T-helper 2 cell treated with Interferon-gamma antibody and Interleukin-4, amounts not matched to agents 5 μg/mL and 100 μg/mL, for 36 hours (primary cell): ENCODE results near the gene NMB.
"Not testable (repeated sequence)": the region's sequence is repeated elsewhere in the genome, so short reads cannot be mapped to it uniquely, and the experiment has no call there.

ENCODE experiments used
- DNase-seq: peaks from one replicate; pipeline ENCODE4 v3.0.0; 2021; ENCODE audit warnings: low spot score
- H3K27ac Mint-ChIP-seq: one replicate; pipeline ENCODE4 v1.8.0; 2021; ENCODE audit warnings: mild to moderate bottlenecking, mixed read lengths
- H3K27me3 Mint-ChIP-seq: one replicate; pipeline ENCODE4 v1.8.0; 2021; ENCODE audit warnings: low read depth, mixed read lengths
- H3K36me3 Mint-ChIP-seq: one replicate; pipeline ENCODE4 v1.8.0; 2021; ENCODE audit warnings: low read depth, mixed read lengths
- H3K4me1 Mint-ChIP-seq: one replicate; pipeline ENCODE4 v1.8.0; 2021; ENCODE audit warnings: low read depth, mixed read lengths
- H3K4me3 Mint-ChIP-seq: one replicate; pipeline ENCODE4 v1.8.0; 2022; ENCODE audit warnings: mild to moderate bottlenecking, moderate library complexity, mixed read lengths
- H3K9me3 Mint-ChIP-seq: one replicate; pipeline ENCODE4 v1.8.0; 2021; ENCODE audit warnings: mixed read lengths

The NMB gene

DNA sequence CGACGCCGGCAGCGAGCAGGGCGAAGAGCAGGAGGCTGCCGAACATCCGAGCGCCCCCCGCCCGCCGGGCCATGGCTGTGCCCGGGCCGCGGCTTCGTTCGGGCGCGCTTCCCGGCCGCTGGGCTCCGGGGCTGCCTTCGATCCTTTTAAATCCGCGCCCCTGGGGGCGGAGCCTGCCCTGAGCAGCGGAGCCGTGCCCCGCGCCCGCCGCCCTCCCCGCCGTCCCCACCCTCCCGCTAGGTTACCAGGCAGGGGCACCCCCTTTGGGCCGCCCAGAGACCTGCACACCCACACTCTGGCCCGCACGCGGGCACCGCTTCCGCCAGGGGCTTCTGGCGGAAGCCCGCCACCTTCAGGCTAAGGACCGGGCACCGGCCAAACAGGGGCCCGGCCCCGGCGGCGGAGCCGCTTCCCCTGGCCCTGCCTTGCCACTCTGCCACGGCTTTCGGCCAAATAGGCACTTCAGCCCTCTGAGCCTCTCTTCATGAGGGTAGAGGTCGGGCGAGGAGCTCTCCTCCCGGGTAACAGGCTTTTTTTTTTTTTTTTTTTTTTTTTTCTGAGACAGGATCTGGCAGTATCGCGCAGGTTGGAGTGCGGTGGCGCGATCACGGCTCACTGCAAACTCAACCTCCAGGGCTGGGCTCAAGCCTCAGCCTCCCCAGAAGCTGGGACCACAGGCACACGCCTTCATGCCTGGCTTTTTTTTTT, at the start of gene NMB:
Gene NMB (minus strand): TSS at position 120 of the 708 bp plus-strand sequence. CDS start 47 bp downstream, at position 73.
- H3K27me3 Mint-ChIP-seq, result no peaks in the 10 kb centered on the region
- peak within 1 kb of the TSS; percentile 81 for H3K27ac Mint-ChIP-seq
- H3K36me3 Mint-ChIP-seq, result peaks cover 7% of the 10 kb centered on the region
- DNase-seq, result peak; percentile 80
- H3K4me3 Mint-ChIP-seq, result peak within 1 kb of the TSS; percentile 78
- H3K4me1 Mint-ChIP-seq, result peaks cover 19% of the 10 kb centered on the region
- H3K9me3 Mint-ChIP-seq, result no peaks in the 10 kb centered on the region

GRCh38 chr15:84703808-84704207, 45.8 kb upstream of the NMB start:
- Mint-ChIP-seq H3K4me3 (no peak overlapping the region), H3K27me3 (no peaks in the 10 kb centered on the region), H3K36me3 (peaks cover 23% of the 10 kb centered on the region), H3K9me3 (no peaks in the 10 kb centered on the region), H3K4me1 (peaks cover 33% of the 10 kb centered on the region), H3K27ac (no peak overlapping the region)
- DNase-seq, result no peak

GRCh38 chr15:84702961-84703482, 45.0 kb upstream of the NMB start:
- Mint-ChIP-seq H3K27me3 (no peaks in the 10 kb centered on the region), H3K4me3 (no peak overlapping the region), H3K4me1 (peaks cover 28% of the 10 kb centered on the region), H3K9me3 (no peaks in the 10 kb centered on the region), H3K36me3 (peaks cover 18% of the 10 kb centered on the region), H3K27ac (no peak overlapping the region)
- no peak for DNase-seq

GRCh38 chr15:84699538-84700191, 41.7 kb upstream of the NMB start:
- H3K4me1 Mint-ChIP-seq, result peaks cover 30% of the 10 kb centered on the region
- no peaks in the 10 kb centered on the region for H3K27me3 Mint-ChIP-seq
- no peaks in the 10 kb centered on the region for H3K9me3 Mint-ChIP-seq
- no peak overlapping the region for H3K27ac Mint-ChIP-seq
- H3K36me3 Mint-ChIP-seq, result peaks cover 12% of the 10 kb centered on the region
- no peak for DNase-seq
- no peak overlapping the region for H3K4me3 Mint-ChIP-seq

DNA sequence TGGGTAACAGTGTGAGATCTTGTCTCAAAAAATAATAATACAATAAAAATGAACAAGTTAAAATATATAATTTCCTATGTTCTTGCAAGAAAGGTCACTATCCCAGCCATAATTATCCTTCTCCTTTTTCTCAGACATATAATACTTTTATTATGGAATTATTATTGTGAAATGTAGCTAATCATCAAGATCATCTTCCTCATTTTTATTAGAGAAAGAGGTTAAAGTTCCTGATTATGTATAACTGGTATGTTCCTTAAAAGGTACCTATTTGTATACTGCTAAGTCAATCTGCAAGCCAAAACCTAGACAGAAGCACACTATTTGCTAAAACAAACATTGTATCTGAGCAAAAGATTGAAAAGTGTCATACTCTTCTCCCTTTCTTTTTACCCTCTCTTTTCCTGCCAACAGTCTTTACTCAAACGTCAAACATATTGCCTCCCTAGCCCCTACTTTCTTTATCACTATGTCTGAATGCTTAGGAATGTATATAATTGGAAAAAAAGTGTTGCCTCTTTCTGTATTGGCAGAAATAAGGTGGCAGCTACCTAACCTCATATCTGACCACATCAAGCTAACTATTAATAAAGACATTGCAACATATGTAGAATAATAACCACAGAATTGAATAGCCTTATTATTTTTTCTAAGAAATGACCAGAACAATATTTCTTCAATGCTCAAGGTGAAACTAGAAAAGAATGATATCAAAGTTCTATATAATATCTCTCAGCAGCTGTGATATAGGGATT, 39.4 kb upstream of the NMB start:
- Mint-ChIP-seq H3K27me3 (no peaks in the 10 kb centered on the region), H3K27ac (no peak overlapping the region), H3K4me3 (no peak overlapping the region), H3K36me3 (peaks cover 5% of the 10 kb centered on the region), H3K9me3 (no peaks in the 10 kb centered on the region), H3K4me1 (peaks cover 22% of the 10 kb centered on the region)
- DNase-seq, result no peak

DNA sequence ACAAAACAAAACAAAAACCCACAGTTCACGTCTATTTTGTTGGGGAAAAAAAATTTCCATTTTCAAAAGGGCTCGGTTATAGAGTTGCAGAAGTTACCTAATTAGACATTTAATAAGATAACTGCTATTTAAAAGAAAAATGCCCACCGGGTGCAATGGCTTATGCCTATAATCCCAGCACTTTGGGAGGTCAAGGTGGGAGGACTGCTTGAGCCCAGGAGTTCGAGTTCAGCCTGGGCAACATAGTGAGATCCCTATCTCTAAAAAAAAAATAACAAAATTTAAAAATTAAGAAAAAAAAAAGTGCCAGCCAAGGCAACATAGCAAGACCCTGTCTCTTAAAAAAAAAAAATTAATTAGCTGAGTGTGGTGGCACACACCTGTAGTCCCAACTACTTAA, 38.8 kb upstream of the NMB start:
- Mint-ChIP-seq H3K4me1 (peaks cover 23% of the 10 kb centered on the region), H3K9me3 (no peaks in the 10 kb centered on the region), H3K4me3 (no peak overlapping the region), H3K36me3 (peaks cover 9% of the 10 kb centered on the region), H3K27ac (no peak overlapping the region), H3K27me3 (no peaks in the 10 kb centered on the region)
- no peak for DNase-seq

DNA sequence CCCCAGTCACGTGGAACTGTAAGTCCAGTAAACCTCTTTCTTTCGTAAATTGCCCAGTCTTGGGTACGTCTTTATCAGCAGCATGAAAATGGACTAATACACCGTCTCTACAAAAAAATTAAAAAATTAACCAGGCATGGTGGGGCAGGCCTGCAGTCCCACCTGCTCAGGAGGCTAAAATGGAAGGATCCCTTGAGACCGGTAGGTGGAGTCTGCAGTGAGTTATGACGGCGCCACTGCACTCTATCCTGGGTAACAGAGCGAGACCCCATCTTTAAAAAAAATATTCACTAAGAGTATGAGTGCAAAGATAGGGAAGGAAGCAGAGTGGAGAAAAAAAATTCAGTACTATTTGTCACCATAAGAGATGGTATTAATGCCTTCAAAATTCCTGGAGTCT, 32.3 kb upstream of the NMB start:
- Mint-ChIP-seq H3K4me3 (no peak overlapping the region), H3K4me1 (peaks cover 8% of the 10 kb centered on the region), H3K27me3 (no peaks in the 10 kb centered on the region), H3K36me3 (peaks cover 49% of the 10 kb centered on the region), H3K27ac (no peak overlapping the region), H3K9me3 (no peaks in the 10 kb centered on the region)
- no peak for DNase-seq

- no peak overlapping the region for H3K4me3 Mint-ChIP-seq
- H3K4me1 Mint-ChIP-seq, result peaks cover 8% of the 10 kb centered on the region
- H3K9me3 Mint-ChIP-seq, result no peaks in the 10 kb centered on the region
- H3K27ac Mint-ChIP-seq, result no peak overlapping the region
- H3K36me3 Mint-ChIP-seq, result peaks cover 53% of the 10 kb centered on the region
- no peaks in the 10 kb centered on the region for H3K27me3 Mint-ChIP-seq
- no peak for DNase-seq
Observed at GRCh38 chr15:84689858-84690257, 31.9 kb upstream of the NMB start.

DNA sequence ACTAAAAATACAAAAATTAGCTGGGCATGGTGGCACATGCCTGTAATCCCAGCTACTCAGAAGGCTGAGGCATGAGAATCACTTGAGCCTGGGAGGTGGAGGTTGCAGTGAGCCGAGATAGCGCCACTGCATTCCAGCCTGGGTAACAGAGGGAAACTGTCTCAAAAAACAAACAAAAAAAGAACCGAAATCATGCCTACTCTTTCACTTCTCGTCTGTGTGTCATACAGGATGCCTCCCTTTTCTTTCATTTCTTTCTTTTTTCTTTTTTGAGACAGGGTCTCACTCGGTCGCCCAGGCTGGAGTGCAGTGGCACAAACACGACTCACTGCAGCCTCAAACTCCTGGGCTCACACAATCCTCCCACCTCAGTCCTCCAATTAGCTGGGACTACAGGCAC, 28.4 kb upstream of the NMB start:
- not testable (repeated sequence) for H3K4me3 Mint-ChIP-seq, H3K9me3 Mint-ChIP-seq, DNase-seq, H3K27me3 Mint-ChIP-seq, H3K4me1 Mint-ChIP-seq
- Mint-ChIP-seq H3K27ac (peak overlapping the region; percentile 64), H3K36me3 (peaks cover 64% of the 10 kb centered on the region)

DNA sequence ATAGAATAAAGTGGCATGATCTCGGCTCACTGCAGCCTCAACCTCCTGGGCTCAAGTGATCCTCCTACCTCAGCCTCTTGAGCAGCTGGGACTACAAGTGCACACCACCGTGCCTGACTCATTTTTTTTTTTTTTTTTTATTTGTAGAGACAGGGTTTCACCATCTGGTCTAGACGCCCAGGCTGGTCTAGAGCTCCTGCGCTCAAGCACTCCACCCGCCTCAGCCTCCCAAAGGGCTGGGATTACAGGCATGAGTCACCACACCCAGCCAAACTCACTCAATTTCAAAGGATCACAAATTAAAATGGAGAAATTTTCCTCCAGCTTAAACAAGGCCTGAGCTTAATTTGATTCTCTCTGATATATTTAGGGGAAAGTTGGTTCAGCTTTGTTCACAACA, 27.3 kb upstream of the NMB start:
- Mint-ChIP-seq H3K4me3 (no peak overlapping the region), H3K36me3 (peaks cover 64% of the 10 kb centered on the region), H3K27me3 (no peaks in the 10 kb centered on the region), H3K27ac (peak overlapping the region; percentile 60), H3K9me3 (no peaks in the 10 kb centered on the region), H3K4me1 (peaks cover 8% of the 10 kb centered on the region)
- no peak for DNase-seq

DNA sequence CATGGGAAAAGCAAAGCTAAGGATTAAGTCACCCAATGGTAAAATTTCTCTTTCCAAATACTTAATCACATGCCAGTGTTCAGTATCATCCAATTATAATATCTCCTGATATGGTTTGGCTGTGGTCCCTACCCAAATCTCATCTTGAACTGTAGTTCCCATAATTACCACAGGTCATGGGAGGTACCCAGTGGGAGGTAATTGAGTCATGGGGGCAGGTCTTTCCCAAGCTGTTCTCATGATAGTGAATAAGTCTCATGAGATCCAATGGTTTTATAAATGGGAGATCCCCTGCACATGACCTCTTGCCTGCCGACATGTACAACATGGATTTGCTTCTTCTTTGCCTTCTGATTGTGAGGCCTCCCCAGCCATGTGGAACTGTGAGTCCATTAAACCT, 26.1 kb upstream of the NMB start:
- Mint-ChIP-seq H3K27ac (no peak overlapping the region), H3K9me3 (no peaks in the 10 kb centered on the region), H3K27me3 (no peaks in the 10 kb centered on the region), H3K36me3 (peaks cover 62% of the 10 kb centered on the region), H3K4me3 (no peak overlapping the region), H3K4me1 (peaks cover 5% of the 10 kb centered on the region)
- no peak for DNase-seq

GRCh38 chr15:84681831-84682230, 23.8 kb upstream of the NMB start:
- H3K36me3 Mint-ChIP-seq, result peaks cover 46% of the 10 kb centered on the region
- H3K4me3 Mint-ChIP-seq, result no peak overlapping the region
- no peaks in the 10 kb centered on the region for H3K27me3 Mint-ChIP-seq
- H3K9me3 Mint-ChIP-seq, result no peaks in the 10 kb centered on the region
- H3K4me1 Mint-ChIP-seq, result peaks cover 5% of the 10 kb centered on the region
- H3K27ac Mint-ChIP-seq, result no peak overlapping the region
- DNase-seq, result no peak

GRCh38 chr15:84671211-84671610, 13.2 kb upstream of the NMB start:
- Mint-ChIP-seq H3K36me3 (peaks cover 59% of the 10 kb centered on the region), H3K27ac (peak overlapping the region; percentile 27), H3K4me1 (peaks cover 6% of the 10 kb centered on the region), H3K4me3 (no peak overlapping the region), H3K27me3 (no peaks in the 10 kb centered on the region), H3K9me3 (no peaks in the 10 kb centered on the region)
- DNase-seq, result no peak

GRCh38 chr15:84669726-84670125, 11.7 kb upstream of the NMB start:
- peak; percentile 39 for DNase-seq
- Mint-ChIP-seq H3K27ac (peak overlapping the region; percentile 6), H3K4me3 (no peak overlapping the region), H3K36me3 (peaks cover 57% of the 10 kb centered on the region), H3K4me1 (peaks cover 6% of the 10 kb centered on the region), H3K9me3 (no peaks in the 10 kb centered on the region), H3K27me3 (no peaks in the 10 kb centered on the region)
